Thymus (tissue), 11 donors: ENCODE measurements around the gene AARS1. TPM values are rescaled to one million over a fixed set of nuclear protein-coding genes. Genes with fewer than 3 reads are reported as not detected.
A peak's percentile ranks its signal among the peaks of the same experiment; 100 is the strongest.

Experiments used
- DNase-seq, 9 donors: peaks; one replicate each; pipeline ENCODE4 v3.0.0-alpha.2; 2013; ENCODE audit warnings: low spot score in 9 of 9, low read depth in 6 of 9, missing footprints in 1 of 9
- H3K27ac ChIP-seq, 2 donors: one replicate each; pipeline ENCODE4 v1.5.1; 2013; ENCODE audit warnings: control low read depth in 1 of 2, low read depth in 1 of 2, low read length in 1 of 2, mild to moderate bottlenecking in 1 of 2, moderate library complexity in 1 of 2
- H3K27me3 ChIP-seq, 2 donors: one replicate each; pipeline ENCODE4 v1.5.1; 2013; ENCODE audit warnings: low read length in 1 of 2; ENCODE audit not compliant: control insufficient read depth in 2 of 2, insufficient read depth in 1 of 2
- H3K36me3 ChIP-seq, 2 donors: one replicate each; pipeline ENCODE4 v1.5.1; 2013; ENCODE audit warnings: low read length in 1 of 2, mild to moderate bottlenecking in 1 of 2, moderate library complexity in 1 of 2; ENCODE audit not compliant: control insufficient read depth in 2 of 2, insufficient read depth in 2 of 2
- H3K4me1 ChIP-seq, 2 donors: one replicate each; pipeline ENCODE4 v1.5.1; 2013; ENCODE audit warnings: low read length in 2 of 2; ENCODE audit not compliant: control insufficient read depth in 2 of 2, insufficient read depth in 2 of 2
- H3K4me3 ChIP-seq, 2 donors: one replicate each; pipeline ENCODE4 v1.5.1; 2013; ENCODE audit warnings: low read length in 2 of 2, control low read depth in 1 of 2, mild to moderate bottlenecking in 1 of 2
- H3K9me3 ChIP-seq, 2 donors: one replicate each; pipeline ENCODE4 v1.5.1; 2013; ENCODE audit warnings: low read length in 1 of 2, mild to moderate bottlenecking in 1 of 2; ENCODE audit not compliant: control insufficient read depth in 2 of 2, insufficient read depth in 1 of 2
- WGBS: extraction: QIAGEN DNeasy Blood & Tissue Kit; methylation state at CpG from one replicate; pipeline ENCODE4 v1.1.7; 2013; 5-methylcytosine and 5-hydroxymethylcytosine counted together
- polyA plus RNA-seq: library from polyadenylated mRNA; stranded (reverse); fragments of 200-250 nt; gene quantifications from one replicate; pipeline ENCODE4 v1.2.3, GENCODE V29; 2013
- total RNA-seq: library from RNA; stranded (reverse); fragments of 120-200 nt; gene quantifications from one replicate; pipeline ENCODE4 v1.2.4, GENCODE V29; 2013
- donor health status: healthy.

Gene AARS1
- total and polyA plus RNA-seq, 2 donors = 27.0 to 52.7 TPM

- Histone ChIP-seq H3K4me3 (no peak overlapping the region), H3K4me1 (no peaks in the 10 kb centered on the region), H3K27me3 (no peaks in the 10 kb centered on the region), H3K36me3 (peaks cover 76 to 89% of the 10 kb centered on the region in 2 donors), H3K9me3 (no peaks in the 10 kb centered on the region), H3K27ac (no peak overlapping the region)
- no peak for DNase-seq
- 98% methylated on average over 10 of the region's 10 CpGs for WGBS
These were observed 30.4 kb downstream of the AARS1 start for GRCh38 chr16:70258946-70259345.

- peaks cover 79 to 91% of the 10 kb centered on the region in 2 donors for H3K36me3 ChIP-seq
- no peak overlapping the region for H3K4me3 ChIP-seq
- H3K4me1 ChIP-seq = no peaks in the 10 kb centered on the region
- WGBS = 97% methylated on average over 14 of the region's 14 CpGs
- no peak for DNase-seq
- H3K27me3 ChIP-seq = no peaks in the 10 kb centered on the region
- no peak overlapping the region for H3K27ac ChIP-seq
- no peaks in the 10 kb centered on the region for H3K9me3 ChIP-seq
These were observed 31.2 kb downstream of the AARS1 start for GRCh38 chr16:70258065-70258464.

GRCh38 chr16:70257391-70257790, 31.9 kb downstream of the AARS1 start:
- Histone ChIP-seq H3K27me3 (no peaks in the 10 kb centered on the region), H3K9me3 (no peaks in the 10 kb centered on the region), H3K27ac (no peak overlapping the region), H3K4me1 (no peaks in the 10 kb centered on the region), H3K36me3 (peaks cover 81 to 92% of the 10 kb centered on the region in 2 donors), H3K4me3 (no peak overlapping the region)
- WGBS = 95% methylated on average over 4 of the region's 4 CpGs
- DNase-seq = no peak

GRCh38 chr16:70255574-70255973, 33.7 kb downstream of the AARS1 start:
- Histone ChIP-seq H3K4me1 (peaks cover 2% of the 10 kb centered on the region in 2 donors), H3K4me3 (no peak overlapping the region), H3K9me3 (no peaks in the 10 kb centered on the region), H3K27me3 (no peaks in the 10 kb centered on the region), H3K27ac (no peak overlapping the region), H3K36me3 (peaks cover 69 to 79% of the 10 kb centered on the region in 2 donors)
- 96% methylated on average over 9 of the region's 9 CpGs for WGBS
- DNase-seq = no peak

GRCh38 chr16:70254965-70255286, 34.4 kb downstream of the AARS1 start:
- H3K9me3 ChIP-seq = no peaks in the 10 kb centered on the region
- no peaks in the 10 kb centered on the region for H3K27me3 ChIP-seq
- no peak overlapping the region for H3K27ac ChIP-seq
- peaks cover 4 to 5% of the 10 kb centered on the region in 2 donors for H3K4me1 ChIP-seq
- no peak for DNase-seq
- H3K4me3 ChIP-seq = no peak overlapping the region
- WGBS = 97% methylated on average over 12 of the region's 12 CpGs
- peaks cover 63 to 72% of the 10 kb centered on the region in 2 donors for H3K36me3 ChIP-seq

- no peak for DNase-seq
- no peaks in the 10 kb centered on the region for H3K27me3 ChIP-seq
- H3K4me1 ChIP-seq = peaks cover 5 to 9% of the 10 kb centered on the region in 2 donors
- WGBS = 98% methylated on average over 9 of the region's 9 CpGs
- no peak overlapping the region for H3K4me3 ChIP-seq
- no peaks in the 10 kb centered on the region for H3K9me3 ChIP-seq
- no peak overlapping the region for H3K27ac ChIP-seq
- H3K36me3 ChIP-seq = peaks cover 61 to 69% of the 10 kb centered on the region in 2 donors
These were observed 34.9 kb downstream of the AARS1 start for GRCh38 chr16:70254180-70254964.

GRCh38 chr16:70253291-70254106, 35.8 kb downstream of the AARS1 start:
- no peak overlapping the region for H3K27ac ChIP-seq
- DNase-seq = peak in 1 of 9 donors; percentile 26

GRCh38 chr16:70252355-70252988, 36.8 kb downstream of the AARS1 start:
- H3K36me3 ChIP-seq = peaks cover 45 to 50% of the 10 kb centered on the region in 2 donors
- H3K9me3 ChIP-seq = no peaks in the 10 kb centered on the region
- 95% methylated on average over 21 of the region's 21 CpGs for WGBS
- H3K4me3 ChIP-seq = no peak overlapping the region
- H3K27me3 ChIP-seq = no peaks in the 10 kb centered on the region
- peaks cover 5 to 9% of the 10 kb centered on the region in 2 donors for H3K4me1 ChIP-seq
- H3K27ac ChIP-seq = no peak overlapping the region
- no peak for DNase-seq

More at GRCh38 chr16:70253291-70254106, 35.8 kb downstream of the AARS1 start:
- Histone ChIP-seq H3K27me3 (no peaks in the 10 kb centered on the region), H3K4me3 (no peak overlapping the region), H3K9me3 (no peaks in the 10 kb centered on the region), H3K4me1 (peaks cover 5 to 9% of the 10 kb centered on the region in 2 donors), H3K36me3 (peaks cover 54 to 60% of the 10 kb centered on the region in 2 donors)
- WGBS = 94% methylated on average over 16 of the region's 16 CpGs
